ENCODE data around the gene PID1. TPM values are rescaled to one million over a fixed set of nuclear protein-coding genes. Genes with fewer than 3 reads are reported as not detected.

The PID1 gene
- total and polyA plus RNA-seq, 11 donors = 2.1 to 17.7 (median 7.1) TPM

- peaks cover 0 to 6% (median 0%) of the 10 kb centered on the region in 12 donors for H3K9me3 ChIP-seq
- peaks cover 0 to 10% (median 0%) of the 10 kb centered on the region in 12 donors for H3K4me1 ChIP-seq
- H3K36me3 ChIP-seq = no peaks in the 10 kb centered on the region
- TF ChIP-seq POLR2A (IDR thresholded peaks at IDR 0.05) (no peak), CTCF (IDR thresholded peaks at IDR 0.05) (no peak)
- intact Hi-C loops (cut with DNase I) = loop anchor here in 1 of 10 donors (10.0 kb wide), 1 partner anchor 736 kb away; no protein-coding TSS in a partner anchor
- no peak for DNase-seq
- no peak overlapping the region for H3K27ac ChIP-seq
- no peak for ATAC-seq
- H3K27me3 ChIP-seq = no peaks in the 10 kb centered on the region
- H3K4me3 ChIP-seq = no peak overlapping the region
- 91 to 96% (median 92%) methylated on average over 7 of the region's 7 CpGs for WGBS, 4 donors
Observed at GRCh38 chr2:229109195-229109594, 161.9 kb downstream of the PID1 start.

- 87 to 93% (median 88%) methylated on average over 7 of the region's 7 CpGs for WGBS, 4 donors
- H3K9me3 ChIP-seq = peaks cover 0 to 6% (median 0%) of the 10 kb centered on the region in 12 donors
- TF ChIP-seq CTCF (IDR thresholded peaks at IDR 0.05) = no peak
- TF ChIP-seq POLR2A (IDR thresholded peaks at IDR 0.05) = no peak
Observed at GRCh38 chr2:229107601-229108000, 163.5 kb downstream of the PID1 start.

GRCh38 chr2:229104974-229105387 is 166.1 kb downstream of the PID1 start:
- H3K9me3 ChIP-seq = peaks cover 0 to 6% (median 0%) of the 10 kb centered on the region in 12 donors
- no peaks in the 10 kb centered on the region for H3K36me3 ChIP-seq
- no peak for ATAC-seq
- no peak overlapping the region for H3K4me3 ChIP-seq
- no peak for DNase-seq
- TF ChIP-seq POLR2A (IDR thresholded peaks at IDR 0.05) = no peak
- TF ChIP-seq CTCF (IDR thresholded peaks at IDR 0.05) = no peak
- intact Hi-C loops (cut with DNase I) = loop anchor here in 1 of 10 donors (10.0 kb wide), 1 partner anchor 740 kb away; no protein-coding TSS in a partner anchor
- 43 to 65% (median 54%) methylated on average over 7 of the region's 7 CpGs for WGBS, 4 donors
- H3K4me1 ChIP-seq = peaks cover 0 to 12% (median 0%) of the 10 kb centered on the region in 12 donors
- H3K27ac ChIP-seq = no peak overlapping the region
- no peaks in the 10 kb centered on the region for H3K27me3 ChIP-seq

More at GRCh38 chr2:229107601-229108000, 163.5 kb downstream of the PID1 start:
- Histone ChIP-seq H3K27me3 (no peaks in the 10 kb centered on the region), H3K27ac (no peak overlapping the region), H3K4me1 (peaks cover 0 to 12% (median 0%) of the 10 kb centered on the region in 12 donors), H3K36me3 (no peaks in the 10 kb centered on the region), H3K4me3 (no peak overlapping the region)
- DNase-seq (no peak), ATAC-seq (no peak)
- intact Hi-C loops (cut with DNase I) = loop anchor here in 1 of 10 donors (10.0 kb wide), 1 partner anchor 737 kb away; no protein-coding TSS in a partner anchor

GRCh38 chr2:229104025-229104424 is 167.1 kb downstream of the PID1 start:
- H3K36me3 ChIP-seq = no peaks in the 10 kb centered on the region
- H3K27ac ChIP-seq = no peak overlapping the region
- 52 to 71% (median 56%) methylated on average over 3 of the region's 3 CpGs for WGBS, 4 donors
- peaks cover 0 to 12% (median 0%) of the 10 kb centered on the region in 12 donors for H3K4me1 ChIP-seq
- peaks cover 0 to 6% (median 0%) of the 10 kb centered on the region in 12 donors for H3K9me3 ChIP-seq
- ATAC-seq (peak in 3 of 4 donors; percentile 73 to 81 (median 76)), DNase-seq (no peak)
- H3K27me3 ChIP-seq = no peaks in the 10 kb centered on the region
- intact Hi-C loops (cut with DNase I) = loop anchor here in 1 of 10 donors (10.0 kb wide), 1 partner anchor 741 kb away; no protein-coding TSS in a partner anchor
- TF ChIP-seq CTCF (IDR thresholded peaks at IDR 0.05) = no peak
- no peak for TF ChIP-seq POLR2A (IDR thresholded peaks at IDR 0.05)
- no peak overlapping the region for H3K4me3 ChIP-seq
